Activated CD4-positive, alpha-beta T cell treated with anti-CD3 and anti-CD28 coated beads for 36 hours (primary cell): ENCODE results near the gene MOGAT3. TPM values are rescaled to one million over a fixed set of nuclear protein-coding genes. Genes with fewer than 3 reads are reported as not detected.

ENCODE experiments used
- ATAC-seq: fragments of 200-7000 bp; cut with Tn5 transposase; one replicate; pipeline ENCODE4 v1.10.0; 2021; ENCODE audit warnings: mild to moderate bottlenecking, moderate library complexity
- CTCF ChIA-PET: fragments of 350-600 bp; sonication (Branson Sonifier 250); formaldehyde crosslinking; loops from one replicate; lab custom pipeline; 2021; ENCODE audit warnings: antibody characterized with exemption; lab: Charles Lee
- POLR2A ChIA-PET: fragments of 350-600 bp; sonication (Branson Sonifier 250); formaldehyde crosslinking; loops from one replicate; lab custom pipeline; 2021; ENCODE audit warnings: antibody characterized with exemption, inconsistent platforms; lab: Charles Lee
- DNase-seq: peaks from one replicate; pipeline ENCODE4 v3.0.0-alpha.2; 2020
- H3K27ac Mint-ChIP-seq: one replicate; pipeline ENCODE4 v1.8.0; 2021; ENCODE audit warnings: mixed read lengths
- H3K27me3 Mint-ChIP-seq: one replicate; pipeline ENCODE4 v1.8.0; 2021; ENCODE audit warnings: mixed read lengths
- H3K36me3 Mint-ChIP-seq: one replicate; pipeline ENCODE4 v1.8.0; 2021; ENCODE audit warnings: low read depth, mixed read lengths
- H3K4me1 Mint-ChIP-seq: one replicate; pipeline ENCODE4 v1.8.0; 2021; ENCODE audit warnings: mixed read lengths
- H3K4me3 Mint-ChIP-seq: one replicate; pipeline ENCODE4 v1.8.0; 2021; ENCODE audit warnings: mild to moderate bottlenecking, moderate library complexity, mixed read lengths
- H3K9me3 Mint-ChIP-seq: one replicate; pipeline ENCODE4 v1.8.0; 2021; ENCODE audit warnings: low read depth, mixed read lengths
- intact Hi-C, 2 experiments: fragments of 100-400 bp; cut with DNase I in 1 of 2; cut with micrococcal nuclease in 1 of 2; formaldehyde crosslinking; loops; one replicate each; pipeline versions ENCODE4 v1.14.2 to v1.15.1; 2022 to 2024; cut with DNase I, micrococcal nuclease
- total RNA-seq, 2 experiments: library from RNA; stranded (reverse); gene quantifications; one replicate each; pipeline ENCODE4 v1.2.3, GENCODE V29; 2021

Gene MOGAT3
- total RNA-seq = not detected

- Mint-ChIP-seq H3K27ac (no peak within 1 kb of the TSS), H3K36me3 (peaks cover 4% of the 10 kb centered on the region), H3K4me3 (no peak within 1 kb of the TSS), H3K9me3 (no peaks in the 10 kb centered on the region), H3K27me3 (peaks cover 21% of the 10 kb centered on the region), H3K4me1 (peaks cover 4% of the 10 kb centered on the region)
- intact Hi-C loops = no loop called here
- POLR2A ChIA-PET = no interaction called here
- ATAC-seq (no peak), DNase-seq (no peak)
- CTCF ChIA-PET = interaction anchor here (0.7 to 2.9 kb wide), 3 partner anchors 7 to 60 kb away, joined by 3 to 11 read pairs (median 3); no protein-coding TSS in a partner anchor
Observed at GRCh38 chr7:101200862-101201599, at the start of gene MOGAT3. Gene MOGAT3 (minus strand): TSS chr7:101201036. CDS start chr7:101200854, 182 bp downstream.

GRCh38 chr7:101250324-101250723 lies 49.5 kb upstream of the MOGAT3 start:
- Mint-ChIP-seq H3K27ac (peak overlapping the region; percentile 42), H3K27me3 (peaks cover 3% of the 10 kb centered on the region), H3K4me3 (peak overlapping the region; percentile 96), H3K36me3 (peaks cover 19% of the 10 kb centered on the region), H3K4me1 (peaks cover 33% of the 10 kb centered on the region), H3K9me3 (no peaks in the 10 kb centered on the region)
- DNase-seq = no peak
- no peak for ATAC-seq
- POLR2A ChIA-PET = interaction anchor here (0.5 to 0.7 kb wide), 2 partner anchors 22 to 355 kb away, joined by 3 read pairs; no protein-coding TSS in a partner anchor
- intact Hi-C loops = no loop called here
- CTCF ChIA-PET = no interaction called here

GRCh38 chr7:101248276-101248675 lies 47.4 kb upstream of the MOGAT3 start:
- H3K4me3 Mint-ChIP-seq = no peak overlapping the region
- intact Hi-C loops = loop anchor here in 1 of 2 experiments (10.0 kb wide), 1 partner anchor 573 kb away; the partner anchor contains the start of gene GNB2
- ATAC-seq (no peak), DNase-seq (no peak)
- no peak overlapping the region for H3K27ac Mint-ChIP-seq
- H3K36me3 Mint-ChIP-seq = peaks cover 29% of the 10 kb centered on the region
- peaks cover 44% of the 10 kb centered on the region for H3K4me1 Mint-ChIP-seq
- no peaks in the 10 kb centered on the region for H3K9me3 Mint-ChIP-seq
- CTCF ChIA-PET = interaction anchor here (0.7 kb wide), 1 partner anchor 31 kb away, joined by 3 read pairs; the partner anchor contains the start of genes PLOD3 and ZNHIT1
- POLR2A ChIA-PET = interaction anchor here (0.6 to 0.7 kb wide), 3 partner anchors 131 to 373 kb away, joined by 3 to 4 read pairs (median 3); partner anchors contain the start of gene SRRT
- H3K27me3 Mint-ChIP-seq = no peaks in the 10 kb centered on the region

- Mint-ChIP-seq H3K4me3 (peak overlapping the region; percentile 97), H3K9me3 (no peaks in the 10 kb centered on the region), H3K4me1 (peaks cover 29% of the 10 kb centered on the region), H3K27ac (peak overlapping the region; percentile 97), H3K27me3 (no peaks in the 10 kb centered on the region), H3K36me3 (peaks cover 32% of the 10 kb centered on the region)
- intact Hi-C loops = loop anchor here (1.0 to 10.0 kb wide), 6 partner anchors 38 to 570 kb away; partner anchors contain the start of genes TRIM56 (in 2 of the 2), AP1S1 (in 1 of the 2), GNB2 (in 1 of the 2) and IFT22 (in 1 of the 2)
- POLR2A ChIA-PET = interaction anchor here (0.5 to 0.6 kb wide), 2 partner anchors 65 to 149 kb away, joined by 3 read pairs; no protein-coding TSS in a partner anchor
- DNase-seq = no peak
- CTCF ChIA-PET = interaction anchor here (0.5 to 3.8 kb wide), 7 partner anchors 9 to 101 kb away, joined by 3 to 44 read pairs (median 16); partner anchors contain the start of genes IFT22, PLOD3 and ZNHIT1
- ATAC-seq = no peak
Observed at GRCh38 chr7:101245147-101245668, 44.4 kb upstream of the MOGAT3 start.

GRCh38 chr7:101244375-101245146 lies 43.7 kb upstream of the MOGAT3 start, which contains the start of gene FIS1:
Gene FIS1 (minus strand): TSS chr7:101245081. CDS start chr7:101245004, 77 bp downstream.
- H3K36me3 Mint-ChIP-seq = peaks cover 34% of the 10 kb centered on the region
- H3K4me1 Mint-ChIP-seq = peaks cover 25% of the 10 kb centered on the region
- ChIA-PET POLR2A (interaction anchor here (0.5 to 0.9 kb wide), 7 partner anchors 8 to 814 kb away, joined by 3 to 7 read pairs (median 3); partner anchors contain the start of genes PLOD3 and ZNHIT1), CTCF (interaction anchor here (0.5 to 3.8 kb wide), 18 partner anchors 9 to 539 kb away, joined by 3 to 44 read pairs (median 4); partner anchors contain the start of genes IFT22, PLOD3, POP7 and TRIM56)
- H3K27ac Mint-ChIP-seq = peak within 1 kb of the TSS; percentile 97
- no peaks in the 10 kb centered on the region for H3K9me3 Mint-ChIP-seq
- intact Hi-C loops = loop anchor here (1.0 to 10.0 kb wide), 11 partner anchors 8 to 570 kb away; partner anchors contain the start of genes TRIM56 (in 2 of the 2), ZNHIT1 (in 2 of the 2), AP1S1 (in 1 of the 2) and GNB2 (in 1 of the 2)
- no peaks in the 10 kb centered on the region for H3K27me3 Mint-ChIP-seq
- DNase-seq = peak; percentile 97
- ATAC-seq = peak; percentile 96
- peak within 1 kb of the TSS; percentile 97 for H3K4me3 Mint-ChIP-seq

GRCh38 chr7:101243646-101244374 lies 43.0 kb upstream of the MOGAT3 start:
- H3K36me3 Mint-ChIP-seq = peaks cover 34% of the 10 kb centered on the region

GRCh38 chr7:101241443-101242349 lies 40.9 kb upstream of the MOGAT3 start:
- Mint-ChIP-seq H3K9me3 (no peaks in the 10 kb centered on the region), H3K4me3 (no peak overlapping the region), H3K27ac (no peak overlapping the region), H3K27me3 (no peaks in the 10 kb centered on the region), H3K36me3 (peaks cover 29% of the 10 kb centered on the region), H3K4me1 (peaks cover 19% of the 10 kb centered on the region)
- DNase-seq (no peak), ATAC-seq (no peak)
- POLR2A ChIA-PET = no interaction called here
- intact Hi-C loops = loop anchor here in 1 of 2 experiments (10.0 kb wide), 1 partner anchor 567 kb away; the partner anchor contains the start of gene GNB2
- CTCF ChIA-PET = interaction anchor here (0.6 to 1.2 kb wide), 4 partner anchors 13 to 98 kb away, joined by 3 to 6 read pairs (median 3); no protein-coding TSS in a partner anchor

More at GRCh38 chr7:101243646-101244374, 43.0 kb upstream of the MOGAT3 start:
- DNase-seq = peak; percentile 43
- H3K27me3 Mint-ChIP-seq = no peaks in the 10 kb centered on the region
- H3K27ac Mint-ChIP-seq = peak overlapping the region; percentile 97
- no peaks in the 10 kb centered on the region for H3K9me3 Mint-ChIP-seq
- ChIA-PET POLR2A (interaction anchor here (0.6 to 0.9 kb wide), 5 partner anchors 8 to 814 kb away, joined by 3 to 7 read pairs (median 3); partner anchors contain the start of genes PLOD3 and ZNHIT1), CTCF (interaction anchor here (0.6 to 3.8 kb wide), 21 partner anchors 9 to 1118 kb away, joined by 3 to 44 read pairs (median 4); partner anchors contain the start of genes PLOD3, POP7, TRIM56 and ZNHIT1)
- ATAC-seq = no peak
- H3K4me3 Mint-ChIP-seq = peak overlapping the region; percentile 97
- intact Hi-C loops = loop anchor here (1.0 to 10.0 kb wide), 10 partner anchors 8 to 569 kb away; partner anchors contain the start of genes ZNHIT1 (in 2 of the 2), AP1S1 (in 1 of the 2), GNB2 (in 1 of the 2) and IFT22 (in 1 of the 2)
- peaks cover 25% of the 10 kb centered on the region for H3K4me1 Mint-ChIP-seq

- Mint-ChIP-seq H3K27me3 (no peaks in the 10 kb centered on the region), H3K9me3 (no peaks in the 10 kb centered on the region), H3K4me1 (peaks cover 18% of the 10 kb centered on the region), H3K4me3 (no peak overlapping the region), H3K27ac (no peak overlapping the region), H3K36me3 (peaks cover 29% of the 10 kb centered on the region)
- intact Hi-C loops = loop anchor here in 1 of 2 experiments (10.0 kb wide), 1 partner anchor 566 kb away; the partner anchor contains the start of gene GNB2
- CTCF ChIA-PET = interaction anchor here (1.1 to 1.2 kb wide), 2 partner anchors 14 to 97 kb away, joined by 3 to 6 read pairs; no protein-coding TSS in a partner anchor
- no peak for DNase-seq
- POLR2A ChIA-PET = no interaction called here
- no peak for ATAC-seq
Observed at GRCh38 chr7:101241015-101241363, 40.2 kb upstream of the MOGAT3 start.
